ENCODE results near the gene NME4.
"Not testable (repeated sequence)": the region's sequence is repeated elsewhere in the genome, so short reads cannot be mapped to it uniquely, and the experiment has no call there.

Gene NME4

GRCh38 chr16:399340-400019 lies 2.5 kb downstream of the NME4 start:
- no peak for DNase-seq

GRCh38 chr16:400061-400591 lies 3.1 kb downstream of the NME4 start:
- DNase-seq: no peak

GRCh38 chr16:401468-402348 lies 4.7 kb downstream of the NME4 start, which contains the start of gene DECR2:
DECR2 (plus strand) TSS chr16:401885; CDS start chr16:401964, 79 bp downstream.
- peak; percentile 49 for DNase-seq

GRCh38 chr16:404971-405486 lies 8.0 kb downstream of the NME4 start:
- DNase-seq: no peak

- no peak for DNase-seq
These were observed 8.8 kb downstream of the NME4 start for GRCh38 chr16:405548-406506.

- no peak for DNase-seq
These were observed 10.3 kb downstream of the NME4 start for GRCh38 chr16:407253-407652.

- no peak for DNase-seq
These were observed 13.6 kb downstream of the NME4 start for GRCh38 chr16:410516-411178.

- no peak for DNase-seq
These were observed 14.7 kb downstream of the NME4 start for GRCh38 chr16:411576-412265.

- no peak for DNase-seq
These were observed 17.6 kb downstream of the NME4 start for GRCh38 chr16:414395-415169.

GRCh38 chr16:415170-415498 lies 18.1 kb downstream of the NME4 start:
- not testable (repeated sequence) for DNase-seq

- DNase-seq: not testable (repeated sequence)
These were observed 25.2 kb downstream of the NME4 start for GRCh38 chr16:422179-422578.

- DNase-seq: no peak
These were observed 27.1 kb downstream of the NME4 start for GRCh38 chr16:424033-424622.

- DNase-seq: no peak
These were observed 27.7 kb downstream of the NME4 start for GRCh38 chr16:424623-425081.

- peak; percentile 61 for DNase-seq
These were observed 28.2 kb downstream of the NME4 start, which contains the start of gene RAB11FIP3 for GRCh38 chr16:425082-425718. RAB11FIP3 (plus strand) TSS chr16:425649; CDS start chr16:426007, 358 bp downstream.

- DNase-seq: no peak
These were observed 28.7 kb downstream of the NME4 start for GRCh38 chr16:425740-426114.

- no peak for DNase-seq
These were observed 29.3 kb downstream of the NME4 start for GRCh38 chr16:426115-426905.

- DNase-seq: no peak
These were observed 29.9 kb downstream of the NME4 start for GRCh38 chr16:426906-427249.

GRCh38 chr16:427250-427649 lies 30.3 kb downstream of the NME4 start:
- DNase-seq: no peak

- no peak for DNase-seq
These were observed 33.9 kb downstream of the NME4 start for GRCh38 chr16:430904-431303.
